ENCODE data around the gene WWP2.
A peak's percentile ranks its signal among the peaks of the same experiment; 100 is the strongest.
"Not testable (repeated sequence)": the region's sequence is repeated elsewhere in the genome, so short reads cannot be mapped to it uniquely, and the experiment has no call there.

WWP2 gene

DNA sequence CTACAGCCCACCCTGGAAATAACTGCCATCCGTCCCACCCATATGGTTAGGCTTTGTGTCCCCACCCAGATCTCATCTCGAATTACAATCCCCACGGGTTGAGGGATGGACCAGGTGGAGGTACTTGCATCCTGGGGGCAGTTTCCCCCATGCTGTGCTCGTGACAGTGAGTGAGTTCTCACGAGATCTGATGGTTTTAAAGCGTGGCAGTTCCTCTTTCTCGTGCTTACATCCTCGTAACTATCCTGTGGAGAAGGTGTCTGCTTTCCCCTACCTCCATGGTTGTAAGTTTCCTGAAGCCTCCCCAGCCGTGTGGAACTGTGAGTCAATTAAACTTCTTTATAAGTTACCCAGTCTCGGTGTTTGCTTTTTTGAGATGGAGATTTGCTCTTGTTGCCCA, 206.0 kb downstream of the WWP2 start:
- DNase-seq; H3K36me3 Mint-ChIP-seq (ENCODE audit: low read depth); H3K4me1 Mint-ChIP-seq; H3K27ac Mint-ChIP-seq; H3K9me3 Mint-ChIP-seq; H3K27me3 Mint-ChIP-seq (ENCODE audit: low read depth, poor library complexity); H3K4me3 Mint-ChIP-seq: not testable (repeated sequence)

- not testable (repeated sequence) for DNase-seq; H3K4me3 Mint-ChIP-seq; H3K27ac Mint-ChIP-seq; H3K9me3 Mint-ChIP-seq; H3K36me3 Mint-ChIP-seq (ENCODE audit: low read depth); H3K27me3 Mint-ChIP-seq (ENCODE audit: low read depth, poor library complexity); H3K4me1 Mint-ChIP-seq
These were observed 207.5 kb downstream of the WWP2 start for GRCh38 chr16:69969657-69970056.

GRCh38 chr16:69972120-69972519, 210.0 kb downstream of the WWP2 start:
- peak overlapping the region; percentile 75 for H3K27ac Mint-ChIP-seq
- not testable (repeated sequence) for H3K9me3 Mint-ChIP-seq; H3K36me3 Mint-ChIP-seq (ENCODE audit: low read depth); DNase-seq; H3K4me1 Mint-ChIP-seq; H3K4me3 Mint-ChIP-seq; H3K27me3 Mint-ChIP-seq (ENCODE audit: low read depth, poor library complexity)

DNA sequence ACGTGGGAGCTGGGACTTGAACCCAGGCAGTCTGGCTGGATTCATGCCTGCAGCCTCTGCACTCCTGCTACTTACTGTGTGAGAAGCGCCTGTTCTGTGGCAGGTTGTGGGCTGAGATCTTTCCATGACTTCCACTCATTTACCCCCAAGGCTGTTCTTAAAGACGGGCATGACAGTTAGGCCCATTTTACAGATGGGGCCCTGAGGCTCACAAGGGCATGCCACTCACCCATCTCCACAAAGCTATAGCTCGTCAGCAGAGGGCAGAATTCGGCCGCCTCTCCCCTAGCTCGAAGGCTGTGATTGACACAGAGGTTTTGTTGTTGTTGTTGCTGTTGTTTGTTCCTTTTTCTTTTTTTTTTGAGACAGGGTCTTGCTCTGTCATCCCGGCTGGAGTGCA, 210.8 kb downstream of the WWP2 start:
- DNase-seq; H3K4me3 Mint-ChIP-seq; H3K27ac Mint-ChIP-seq; H3K27me3 Mint-ChIP-seq (ENCODE audit: low read depth, poor library complexity); H3K4me1 Mint-ChIP-seq; H3K9me3 Mint-ChIP-seq; H3K36me3 Mint-ChIP-seq (ENCODE audit: low read depth): not testable (repeated sequence)

GRCh38 chr16:69985196-69985595, 223.1 kb downstream of the WWP2 start:
- not testable (repeated sequence) for DNase-seq; H3K4me3 Mint-ChIP-seq; H3K27me3 Mint-ChIP-seq (ENCODE audit: low read depth, poor library complexity); H3K9me3 Mint-ChIP-seq; H3K27ac Mint-ChIP-seq; H3K4me1 Mint-ChIP-seq
- H3K36me3 Mint-ChIP-seq (ENCODE audit: low read depth): peaks cover 30% of the 10 kb centered on the region
